ENCODE measurements around the gene FAM168A. TPM values are rescaled to one million over a fixed set of nuclear protein-coding genes. Genes with fewer than 3 reads are reported as not detected.
A peak's percentile ranks its signal among the peaks of the same experiment; 100 is the strongest.

Gene FAM168A
- polyA plus RNA-seq, 6 donors from 2014 or later: 0.04 to 4.1 (median 2.4) TPM

DNA sequence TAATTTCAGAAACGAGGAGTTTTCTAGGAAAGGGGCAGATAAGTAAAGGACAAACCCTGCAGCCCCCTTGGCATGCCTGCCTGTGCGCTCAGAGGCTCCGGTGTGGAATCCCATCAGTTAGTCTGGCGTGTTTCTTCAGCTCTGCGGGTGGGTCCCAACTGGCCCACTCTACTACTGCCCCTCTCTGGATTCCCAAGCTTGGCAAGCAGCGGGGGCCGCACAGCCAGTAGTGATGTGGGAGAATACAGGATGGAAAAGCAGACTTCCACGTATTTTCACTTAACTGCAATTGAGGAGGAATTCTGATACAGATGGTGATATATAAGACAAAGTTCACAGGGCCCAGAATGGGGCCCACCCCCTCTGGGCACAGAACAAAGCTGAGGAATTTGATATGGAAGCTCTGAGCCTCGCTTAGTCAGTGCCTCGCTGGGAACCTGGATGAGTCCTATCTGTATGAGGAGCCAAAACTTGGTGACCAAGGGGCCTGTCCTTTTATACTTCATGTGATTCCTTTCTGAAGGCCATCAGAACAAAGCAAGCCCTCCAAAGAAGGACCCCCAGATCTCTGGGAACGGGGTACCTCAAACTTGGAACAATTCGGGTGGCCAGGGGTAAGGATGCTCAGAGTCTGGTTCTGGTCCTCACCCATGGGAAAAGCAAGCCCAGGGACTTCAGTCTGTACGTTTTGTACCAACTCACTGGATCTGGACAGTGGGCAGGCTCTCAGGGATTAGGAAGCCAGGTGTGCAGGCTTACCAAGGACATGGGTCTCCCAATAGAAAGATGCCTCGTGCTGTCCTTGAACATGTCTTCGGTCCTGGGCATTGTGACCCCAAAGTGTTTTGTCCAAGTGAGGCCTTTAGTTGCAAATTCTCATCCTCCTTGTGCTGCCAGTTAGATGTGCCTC is 195.7 kb downstream of the FAM168A start:
- Mint-ChIP-seq H3K27me3 (no peaks in the 10 kb centered on the region), H3K9me3 (no peaks in the 10 kb centered on the region), H3K27ac (peak overlapping the region in 4 of 6 donors; percentile 55 to 76 (median 67)), H3K4me1 (peaks cover 11 to 20% (median 16%) of the 10 kb centered on the region in 3 donors), H3K4me3 (no peak overlapping the region), H3K36me3 (peaks cover 0 to 8% of the 10 kb centered on the region in 2 donors)
- no peak for DNase-seq
- no peak for ATAC-seq (ENCODE audit: low read depth in 2 of 2)

DNA sequence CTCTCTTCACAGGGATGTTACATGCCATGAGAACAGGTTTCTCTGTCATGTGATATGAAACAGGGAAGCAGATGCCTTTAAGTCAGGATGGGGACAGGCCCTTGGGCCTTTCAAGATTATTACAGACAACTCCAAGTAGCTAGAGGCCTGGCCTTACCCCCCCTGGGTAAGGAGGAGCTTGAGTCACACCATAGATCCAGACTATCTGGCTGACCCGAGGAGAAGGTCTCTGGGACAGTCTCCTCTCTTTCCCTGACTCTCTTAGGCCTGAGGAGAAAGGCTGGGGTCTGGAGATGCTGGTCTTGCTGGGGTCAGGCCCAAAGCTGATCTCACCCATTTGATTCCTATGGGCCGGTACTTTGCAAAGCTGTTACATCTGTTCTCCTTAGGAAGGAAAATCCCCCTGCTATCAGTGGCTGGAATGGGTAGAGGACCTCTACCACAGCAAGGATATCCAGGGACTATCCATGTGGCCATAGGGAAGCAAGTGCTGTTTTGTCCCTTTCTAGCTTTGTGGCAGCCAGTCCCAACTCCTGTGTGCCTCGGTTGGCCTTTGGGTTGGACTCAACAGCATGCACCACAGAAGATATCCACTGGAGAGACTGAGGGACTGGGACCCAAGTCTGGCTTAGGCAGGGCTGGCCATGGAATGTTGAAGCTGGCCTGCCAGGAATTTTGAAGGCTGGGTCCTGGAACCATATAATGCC is 196.5 kb downstream of the FAM168A start:
- DNase-seq (no peak), ATAC-seq (ENCODE audit: low read depth in 2 of 2) (no peak)
- Mint-ChIP-seq H3K9me3 (no peaks in the 10 kb centered on the region), H3K36me3 (peaks cover 0 to 16% of the 10 kb centered on the region in 2 donors), H3K4me1 (peaks cover 11 to 24% (median 20%) of the 10 kb centered on the region in 3 donors), H3K27ac (peak overlapping the region in 5 of 6 donors; percentile 48 to 79 (median 61)), H3K27me3 (no peaks in the 10 kb centered on the region), H3K4me3 (no peak overlapping the region)

DNA sequence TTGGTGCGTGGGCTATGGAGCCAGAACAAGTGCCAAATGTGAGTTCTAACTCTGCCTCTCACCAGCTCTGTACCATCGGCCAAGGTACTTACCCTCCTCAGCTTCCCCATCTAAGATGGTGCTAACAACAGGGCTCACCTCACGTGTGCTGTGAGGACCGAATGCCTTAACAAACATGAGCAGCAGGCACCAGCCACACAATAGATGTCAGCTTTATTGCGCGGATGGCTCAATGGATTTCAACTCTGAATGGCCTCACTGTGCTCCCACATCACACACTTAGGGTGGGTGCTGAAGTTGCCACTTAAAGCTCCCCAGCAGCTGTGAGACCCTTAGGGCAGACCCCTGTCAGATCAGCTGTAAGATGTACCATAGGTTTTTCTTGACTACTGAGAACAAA is 197.6 kb downstream of the FAM168A start:
- no peaks in the 10 kb centered on the region for H3K9me3 Mint-ChIP-seq
- H3K36me3 Mint-ChIP-seq: peaks cover 0 to 16% of the 10 kb centered on the region in 2 donors
- H3K4me3 Mint-ChIP-seq: no peak overlapping the region
- ATAC-seq (ENCODE audit: low read depth in 2 of 2): no peak
- H3K27ac Mint-ChIP-seq: peak overlapping the region in 5 of 6 donors; percentile 21 to 93 (median 76)
- no peak for DNase-seq
- H3K27me3 Mint-ChIP-seq: no peaks in the 10 kb centered on the region
- peaks cover 11 to 29% (median 20%) of the 10 kb centered on the region in 3 donors for H3K4me1 Mint-ChIP-seq

DNA sequence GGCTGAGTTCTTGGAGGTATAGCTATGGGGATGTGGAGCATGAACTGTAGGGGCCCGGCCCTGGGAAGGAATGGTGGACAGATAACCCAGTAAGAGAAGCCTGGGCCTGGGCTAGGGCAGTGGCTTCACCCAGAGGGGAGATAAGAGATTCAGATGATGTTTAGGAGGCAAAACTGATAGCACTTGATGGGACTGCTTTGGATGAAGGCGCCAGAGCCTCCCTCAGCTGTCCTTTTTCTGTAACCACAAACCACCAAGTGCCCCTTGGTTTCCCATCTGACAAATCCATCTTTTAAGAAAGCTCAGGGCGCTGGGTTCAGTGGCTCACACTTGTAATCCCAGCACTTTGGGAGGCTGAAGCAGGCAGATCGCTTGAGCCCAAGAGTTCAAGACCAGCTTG is 198.3 kb downstream of the FAM168A start:
- Mint-ChIP-seq H3K27ac (peak overlapping the region; percentile 82 to 96 (median 92)), H3K9me3 (no peaks in the 10 kb centered on the region), H3K4me3 (no peak overlapping the region), H3K27me3 (no peaks in the 10 kb centered on the region), H3K36me3 (peaks cover 0 to 16% of the 10 kb centered on the region in 2 donors), H3K4me1 (peaks cover 7 to 29% (median 20%) of the 10 kb centered on the region in 3 donors)
- no peak for DNase-seq
- no peak for ATAC-seq (ENCODE audit: low read depth in 2 of 2)

DNA sequence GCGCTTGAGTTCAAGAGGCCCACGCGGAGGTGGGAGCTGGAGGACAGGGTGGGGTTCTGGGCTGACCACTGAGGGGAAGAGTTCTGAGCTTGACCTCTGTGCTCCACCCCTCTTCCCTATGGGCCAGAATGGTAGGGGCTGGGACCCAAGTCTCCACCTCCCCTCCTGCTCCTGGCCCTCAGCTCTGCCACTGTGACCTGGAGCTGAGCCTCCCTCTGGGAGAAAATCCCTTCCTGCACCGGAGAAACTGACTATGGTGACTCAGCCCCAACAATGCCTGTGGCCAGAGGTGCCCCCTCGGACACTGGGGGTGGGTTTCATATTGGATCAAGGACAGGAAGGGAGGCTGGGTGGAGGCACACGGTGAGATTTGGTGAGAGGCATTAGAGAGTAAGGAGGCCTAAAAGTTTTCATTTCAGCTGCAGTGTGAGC is 198.7 kb downstream of the FAM168A start:
- DNase-seq (no peak), ATAC-seq (ENCODE audit: low read depth in 2 of 2) (no peak)
- Mint-ChIP-seq H3K4me1 (peaks cover 7 to 29% (median 20%) of the 10 kb centered on the region in 3 donors), H3K9me3 (no peaks in the 10 kb centered on the region), H3K36me3 (peaks cover 0 to 16% of the 10 kb centered on the region in 2 donors), H3K4me3 (peak overlapping the region in 1 of 8 donors; percentile 22), H3K27ac (peak overlapping the region; percentile 82 to 96 (median 92)), H3K27me3 (no peaks in the 10 kb centered on the region)

DNA sequence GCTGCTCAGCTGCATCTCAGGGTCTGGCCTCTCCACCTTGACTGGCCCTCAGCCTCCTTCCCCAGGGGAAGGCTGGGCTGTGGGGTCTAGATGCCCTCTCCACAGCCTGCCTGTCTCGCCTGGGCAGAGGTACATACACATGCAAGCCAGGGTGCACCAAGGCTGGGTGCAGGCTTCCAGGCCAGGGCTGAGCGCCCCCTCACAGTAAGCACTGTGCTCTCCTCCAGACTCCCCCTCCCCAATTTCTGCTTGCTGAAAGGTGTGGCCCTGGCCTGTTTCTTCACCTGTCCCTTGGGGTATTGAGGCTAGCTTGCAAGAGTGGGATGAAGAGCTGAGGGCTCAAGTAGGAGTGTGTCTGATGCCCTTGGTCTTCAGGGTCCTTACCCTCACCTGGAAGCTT is 199.2 kb downstream of the FAM168A start:
- Mint-ChIP-seq H3K27ac (peak overlapping the region in 4 of 6 donors; percentile 81 to 95 (median 88)), H3K4me3 (no peak overlapping the region), H3K9me3 (no peaks in the 10 kb centered on the region), H3K4me1 (peaks cover 8 to 29% (median 20%) of the 10 kb centered on the region in 3 donors), H3K27me3 (no peaks in the 10 kb centered on the region), H3K36me3 (peaks cover 0 to 16% of the 10 kb centered on the region in 2 donors)
- DNase-seq (no peak), ATAC-seq (ENCODE audit: low read depth in 2 of 2) (no peak)

DNA sequence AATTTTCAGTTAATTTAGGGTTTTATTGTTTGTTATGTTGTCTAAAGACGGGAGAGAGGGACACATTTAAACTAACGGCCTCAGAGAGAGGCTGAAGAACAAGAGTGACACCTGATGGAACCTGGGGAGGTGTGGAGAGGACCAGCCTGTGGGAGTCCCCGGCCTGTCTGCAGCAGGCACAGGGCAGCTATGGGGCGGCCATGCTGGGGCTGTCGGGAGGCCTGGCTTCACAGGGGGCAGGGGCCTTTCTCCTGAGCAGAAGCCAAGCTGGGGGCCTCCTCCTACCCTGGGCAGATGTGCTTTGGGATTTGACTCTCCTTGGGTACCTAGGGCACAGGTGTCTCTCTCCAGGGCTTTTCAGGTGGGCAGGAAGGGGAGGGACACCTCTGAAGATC is 199.8 kb downstream of the FAM168A start:
- Mint-ChIP-seq H3K9me3 (no peaks in the 10 kb centered on the region), H3K27me3 (no peaks in the 10 kb centered on the region), H3K4me1 (peaks cover 13 to 35% (median 23%) of the 10 kb centered on the region in 3 donors), H3K27ac (peak overlapping the region in 5 of 6 donors; percentile 51 to 90 (median 81)), H3K36me3 (peaks cover 0 to 16% of the 10 kb centered on the region in 2 donors), H3K4me3 (no peak overlapping the region)
- ATAC-seq (ENCODE audit: low read depth in 2 of 2) (no peak), DNase-seq (no peak)

DNA sequence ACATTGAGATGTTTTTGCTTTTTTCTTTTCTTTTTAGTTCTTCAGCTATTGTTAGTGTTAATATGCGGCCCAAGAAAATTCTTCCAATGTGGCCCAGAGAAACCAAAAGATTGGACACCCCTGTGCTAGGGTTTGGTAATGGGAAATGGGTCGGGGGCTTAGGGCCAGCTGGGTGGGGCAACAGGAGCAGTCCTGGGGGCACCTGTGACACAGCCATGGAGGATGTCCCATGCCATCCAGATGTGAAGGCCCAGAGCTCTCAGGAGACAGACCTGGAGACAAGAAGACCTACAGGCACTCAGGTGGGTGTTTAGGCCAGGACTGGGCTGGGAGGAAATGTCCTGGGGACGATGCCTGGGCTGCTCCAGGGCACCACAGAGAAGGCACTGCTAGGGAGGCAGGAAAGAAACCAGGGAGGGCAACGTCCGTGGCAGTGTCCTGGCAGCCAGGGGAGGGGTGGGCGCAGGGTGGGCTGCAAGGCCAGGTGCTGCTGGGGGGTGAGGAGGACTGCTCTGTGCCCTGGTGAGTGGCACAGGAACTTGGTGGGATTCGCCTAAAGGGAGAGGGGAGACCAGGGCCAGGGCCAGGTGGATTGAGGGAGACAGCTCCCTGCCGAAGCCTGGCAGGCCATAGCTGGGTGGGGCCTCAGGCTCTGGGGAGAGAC is 200.3 kb downstream of the FAM168A start:
- Mint-ChIP-seq H3K27ac (peak overlapping the region in 5 of 6 donors; percentile 42 to 90 (median 76)), H3K36me3 (peaks cover 0 to 16% of the 10 kb centered on the region in 2 donors), H3K4me1 (peaks cover 17 to 36% (median 21%) of the 10 kb centered on the region in 3 donors), H3K4me3 (peak overlapping the region in 2 of 8 donors; percentile 35 to 53), H3K27me3 (no peaks in the 10 kb centered on the region), H3K9me3 (no peaks in the 10 kb centered on the region)
- DNase-seq (no peak), ATAC-seq (ENCODE audit: low read depth in 2 of 2) (no peak)

DNA sequence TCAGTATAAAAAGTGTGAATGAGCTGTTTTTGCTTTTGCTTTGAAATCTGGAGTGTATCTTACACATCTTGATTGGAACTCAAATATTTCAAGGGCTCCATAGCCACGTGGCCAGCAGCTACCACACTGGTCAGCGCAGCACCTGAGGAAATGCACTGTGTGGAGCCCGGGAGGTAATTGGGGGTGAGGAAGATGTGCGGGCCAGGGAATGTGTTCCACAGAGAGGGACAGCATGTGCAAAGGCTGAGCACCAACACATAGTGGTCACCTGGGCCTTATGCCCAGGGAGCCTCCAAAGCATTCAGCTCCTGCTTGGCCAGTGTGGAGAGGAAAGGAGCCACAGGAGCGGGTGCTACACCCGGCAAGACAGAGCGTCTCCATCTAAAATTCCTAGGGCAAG is 200.9 kb downstream of the FAM168A start:
- Mint-ChIP-seq H3K4me3 (peak overlapping the region in 1 of 8 donors; percentile 47), H3K27ac (peak overlapping the region in 5 of 6 donors; percentile 6 to 90 (median 73)), H3K4me1 (peaks cover 22 to 42% (median 23%) of the 10 kb centered on the region in 3 donors), H3K9me3 (no peaks in the 10 kb centered on the region), H3K27me3 (no peaks in the 10 kb centered on the region), H3K36me3 (peaks cover 0 to 16% of the 10 kb centered on the region in 2 donors)
- DNase-seq (no peak), ATAC-seq (ENCODE audit: low read depth in 2 of 2) (no peak)

DNA sequence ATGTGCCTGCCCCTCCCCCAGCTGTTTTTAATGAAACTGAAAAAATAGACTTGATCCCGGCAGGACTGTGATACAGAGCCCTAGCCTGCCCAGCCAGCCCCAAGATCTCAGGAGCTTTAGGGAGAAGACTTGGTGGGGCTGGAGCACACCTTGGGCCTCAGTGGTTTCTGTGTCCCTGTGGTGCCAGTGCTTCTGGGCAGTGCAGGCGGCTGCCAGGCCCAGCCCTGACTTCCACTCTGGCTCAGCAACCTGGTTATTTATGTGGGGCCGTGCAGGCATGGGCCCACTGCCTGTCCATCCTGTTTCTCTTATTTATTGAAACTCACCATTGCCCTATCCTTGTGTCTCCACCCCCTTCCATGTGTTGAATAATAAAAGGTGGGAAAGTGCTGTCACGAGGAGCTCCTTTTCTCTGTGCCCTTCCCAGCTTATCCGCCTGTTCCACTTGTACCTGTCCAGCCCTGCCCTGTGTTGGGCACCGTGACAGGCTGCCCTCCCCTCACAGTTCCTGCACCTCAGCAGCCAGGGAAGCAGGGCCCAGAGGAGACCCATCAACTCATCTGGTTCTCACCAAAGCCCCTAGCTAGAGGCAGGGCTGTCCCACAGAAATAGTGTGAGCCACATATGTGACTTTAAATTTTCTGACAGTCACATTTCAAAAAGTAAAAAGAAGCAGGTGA is 201.5 kb downstream of the FAM168A start:
- Mint-ChIP-seq H3K9me3 (no peaks in the 10 kb centered on the region), H3K27me3 (no peaks in the 10 kb centered on the region), H3K27ac (peak overlapping the region in 3 of 6 donors; percentile 74 to 91 (median 90)), H3K4me3 (peak overlapping the region in 1 of 8 donors; percentile 76), H3K4me1 (peaks cover 23 to 42% (median 25%) of the 10 kb centered on the region in 3 donors), H3K36me3 (peaks cover 0 to 16% of the 10 kb centered on the region in 2 donors)
- DNase-seq: no peak
- ATAC-seq (ENCODE audit: low read depth in 2 of 2): no peak

DNA sequence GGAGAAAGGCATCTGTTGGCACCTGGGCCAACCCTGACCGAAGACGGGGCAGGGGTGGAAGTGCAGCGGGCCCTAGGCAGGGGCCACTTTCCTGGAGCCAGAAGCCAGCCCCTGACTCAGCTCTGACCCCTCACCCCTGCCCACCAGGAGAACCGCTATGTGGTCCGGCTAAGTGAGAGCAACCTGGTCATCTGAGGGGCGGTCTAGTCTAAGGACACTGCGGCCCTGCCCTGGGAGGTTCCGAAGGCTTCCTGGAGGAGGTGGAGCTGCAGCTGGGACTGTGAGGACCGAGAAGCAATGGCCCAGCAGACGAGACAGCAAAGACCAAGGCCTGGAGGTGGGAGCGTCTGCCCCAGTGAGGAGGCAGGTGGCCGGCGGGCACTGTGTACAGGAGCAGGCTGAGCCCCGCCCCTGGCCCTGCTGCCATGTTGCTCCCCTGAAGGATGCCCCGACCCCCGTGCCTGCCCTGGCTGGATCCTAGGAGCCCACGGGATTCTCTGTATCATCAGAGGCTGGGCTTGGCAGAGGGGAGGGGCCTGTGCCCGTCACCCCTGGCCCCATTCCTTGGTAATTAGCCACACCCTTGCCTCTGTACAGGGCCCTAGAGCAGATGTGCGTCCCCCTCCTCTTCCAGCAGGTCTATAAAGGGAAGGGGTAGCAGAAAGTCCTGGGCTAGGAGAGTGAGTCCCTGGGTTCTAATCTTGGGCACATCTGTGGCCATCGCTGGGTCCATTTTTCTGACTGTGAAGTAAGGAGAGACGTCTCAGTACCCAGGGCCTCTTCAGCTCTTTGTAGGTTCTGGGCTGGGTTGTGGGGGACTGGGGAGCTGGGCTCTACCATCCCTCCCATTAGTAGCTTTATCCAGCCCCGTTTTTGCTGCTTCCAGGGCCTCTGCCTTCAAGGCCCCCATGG is 202.4 kb downstream of the FAM168A start:
- Mint-ChIP-seq H3K4me3 (peak overlapping the region in 1 of 8 donors; percentile 44), H3K9me3 (no peaks in the 10 kb centered on the region), H3K36me3 (peaks cover 0 to 16% of the 10 kb centered on the region in 2 donors), H3K27ac (peak overlapping the region in 4 of 6 donors; percentile 60 to 90 (median 88)), H3K27me3 (no peaks in the 10 kb centered on the region), H3K4me1 (peaks cover 23 to 43% (median 24%) of the 10 kb centered on the region in 3 donors)
- ATAC-seq (ENCODE audit: low read depth in 2 of 2) (no peak), DNase-seq (no peak)
